Neural cell (in vitro differentiated cells): ENCODE results near the gene SHBG. TPM values are rescaled to one million over a fixed set of nuclear protein-coding genes. Genes with fewer than 3 reads are reported as not detected.

Source experiments
- H2AFZ ChIP-seq: fragments of 200-600, 300-800 bp; sonication (generic), shearing (Covaris generic); 2 replicates; pipeline ENCODE4 v1.6.0; 2014; ENCODE audit warnings: low read depth, mild to moderate bottlenecking, antibody characterized with exemption, low read length, moderate library complexity
- H3F3A ChIP-seq: fragments of 200-600 bp; shearing (Covaris generic); 2 replicates; pipeline ENCODE4 v1.6.1; 2016; ENCODE audit warnings: mild to moderate bottlenecking, moderate library complexity, mixed read lengths, antibody characterized with exemption, low read length; ENCODE audit not compliant: insufficient read depth, poor library complexity, severe bottlenecking
- H3K27ac ChIP-seq: fragments of 200-600, 300-800 bp; sonication (generic), shearing (Covaris generic); 2 replicates; pipeline ENCODE4 v1.5.1; 2014; ENCODE audit warnings: mild to moderate bottlenecking, low read length, moderate library complexity
- H3K27me3 ChIP-seq: fragments of 300-800, 200-600 bp; sonication (generic), shearing (Covaris generic); 2 replicates; pipeline ENCODE4 v1.6.0; 2014; ENCODE audit warnings: mild to moderate bottlenecking, low read depth, low read length, moderate library complexity; ENCODE audit not compliant: insufficient read depth
- H3K36me3 ChIP-seq: fragments of 300-800, 200-600 bp; sonication (generic), shearing (Covaris generic); 2 replicates; pipeline ENCODE4 v1.5.1; 2014; ENCODE audit warnings: mild to moderate bottlenecking, antibody characterized with exemption, low read length, moderate library complexity; ENCODE audit not compliant: insufficient read depth
- H3K4me2 ChIP-seq: fragments of 300-800, 200-600 bp; sonication (generic), shearing (Covaris generic); 2 replicates; pipeline ENCODE4 v1.6.0; 2014; ENCODE audit warnings: mild to moderate bottlenecking, low read length
- H3K4me3 ChIP-seq: fragments of 300-800, 200-600 bp; sonication (generic), shearing (Covaris generic); 2 replicates; pipeline ENCODE4 v1.5.1; 2014; ENCODE audit warnings: mild to moderate bottlenecking, low read length, moderate library complexity
- H3K79me2 ChIP-seq: fragments of 200-600 bp; shearing (Covaris generic); replicated peaks from 2 replicates; pipeline ENCODE4 v1.6.0; 2014; ENCODE audit warnings: mild to moderate bottlenecking, low read length, moderate library complexity; ENCODE audit not compliant: insufficient read depth
- H3K9ac ChIP-seq: fragments of 300-800, 200-600 bp; sonication (generic), shearing (Covaris generic); 2 replicates; pipeline ENCODE4 v1.6.1; 2016; ENCODE audit warnings: mild to moderate bottlenecking, low read length, mixed read lengths
- H3K9me2 ChIP-seq: fragments of 200-600 bp; shearing (Covaris generic); 2 replicates; pipeline ENCODE4 v1.6.1; 2016; ENCODE audit warnings: mild to moderate bottlenecking, low read length, mixed read lengths; ENCODE audit not compliant: insufficient read depth
- H3K9me3 ChIP-seq: fragments of 200-600, 300-800 bp; sonication (generic), shearing (Covaris generic); 2 replicates; pipeline ENCODE4 v1.6.1; 2016; ENCODE audit warnings: mild to moderate bottlenecking, mixed run types, low read length, moderate library complexity, mixed read lengths
- H4K20me1 ChIP-seq: fragments of 200-600 bp; shearing (Covaris generic); 2 replicates; pipeline ENCODE4 v1.6.1; 2016; ENCODE audit warnings: mild to moderate bottlenecking, mixed run types; ENCODE audit not compliant: insufficient read depth
- CTCF ChIP-seq: fragments of 450-650 bp; IDR thresholded peaks from 2 replicates; pipeline ENCODE4 v1.5.1; 2014; ENCODE audit warnings: antibody characterized with exemption, mild to moderate bottlenecking, moderate library complexity; ENCODE audit not compliant: poor library complexity, severe bottlenecking
- EP300 ChIP-seq: fragments of 450-650 bp; conservative IDR thresholded peaks from 2 replicates; pipeline ENCODE4 v1.6.1; 2014; ENCODE audit warnings: antibody characterized with exemption, mild to moderate bottlenecking, moderate library complexity; ENCODE audit not compliant: poor library complexity, severe bottlenecking
- EZH2 ChIP-seq: fragments of 200-600, 300-800 bp; shearing (Covaris generic), sonication (generic); IDR thresholded peaks from 2 replicates; pipeline ENCODE4 v1.6.1; 2014; ENCODE audit warnings: antibody characterized with exemption, low read length, borderline replicate concordance, mild to moderate bottlenecking; ENCODE audit not compliant: insufficient read depth, poor library complexity, severe bottlenecking
- MXI1 ChIP-seq: fragments of 450-650 bp; conservative IDR thresholded peaks from 2 replicates; pipeline ENCODE4 v1.6.1; 2014; ENCODE audit warnings: antibody characterized with exemption, mild to moderate bottlenecking; ENCODE audit not compliant: poor library complexity, severe bottlenecking
- POLR2AphosphoS5 ChIP-seq: IDR thresholded peaks from 2 replicates; pipeline ENCODE4 v1.6.1; 2012
- RAD21 ChIP-seq: fragments of 450-650 bp; conservative IDR thresholded peaks from 2 replicates; pipeline ENCODE4 v1.6.1; 2014; ENCODE audit warnings: antibody characterized with exemption, mild to moderate bottlenecking, moderate library complexity
- REST ChIP-seq: IDR thresholded peaks from 2 replicates; pipeline ENCODE4 v1.6.1; 2012; ENCODE audit warnings: borderline replicate concordance
- SMC3 ChIP-seq: fragments of 450-650 bp; conservative IDR thresholded peaks from 2 replicates; pipeline ENCODE4 v1.6.1; 2014; ENCODE audit warnings: antibody characterized with exemption, mild to moderate bottlenecking, moderate library complexity; ENCODE audit not compliant: poor library complexity
- TAF1 ChIP-seq: IDR thresholded peaks from 2 replicates; pipeline ENCODE4 v1.6.1; 2012; ENCODE audit warnings: low read depth
- polyA plus RNA-seq: library from polyadenylated mRNA; depleted of rRNA; stranded (reverse); fragments of >200 nt; gene quantifications from 2 replicates; pipeline ENCODE4 v1.2.3, GENCODE V29; 2014

Gene SHBG
- polyA plus RNA-seq, 1 donor from 2014 or later, result 0.90 TPM

- no peaks in the 10 kb centered on the region for H3K9me2 ChIP-seq
- no peaks in the 10 kb centered on the region for H4K20me1 ChIP-seq
- peak overlapping the region; percentile 86 for H3K9ac ChIP-seq
- H3K36me3 ChIP-seq, result no peaks in the 10 kb centered on the region
- no peak overlapping the region for H2AFZ ChIP-seq
- peak overlapping the region; percentile 95 for H3K4me3 ChIP-seq
- H3K27ac ChIP-seq, result peak overlapping the region; percentile 68
- H3K4me2 ChIP-seq, result peak overlapping the region; percentile 80
- peaks cover 10% of the 10 kb centered on the region for H3K79me2 ChIP-seq
- H3F3A ChIP-seq, result no peaks in the 10 kb centered on the region
- TF ChIP-seq POLR2AphosphoS5 (peak; percentile 57), EP300 (no peak), TAF1 (no peak), MXI1 (no peak), RAD21 (peak; percentile 37), REST (no peak), CTCF (peak; percentile 46), SMC3 (peak; percentile 16), EZH2 (no peak)
- no peaks in the 10 kb centered on the region for H3K27me3 ChIP-seq
- H3K9me3 ChIP-seq, result no peaks in the 10 kb centered on the region
These were observed 21.9 kb downstream of the SHBG start for GRCh38 chr17:7651665-7652387.

GRCh38 chr17:7652388-7653356 lies 22.7 kb downstream of the SHBG start:
- TF ChIP-seq REST, result no peak
- no peak for TF ChIP-seq EP300
- no peak for TF ChIP-seq CTCF
- no peak for TF ChIP-seq TAF1
- TF ChIP-seq SMC3, result no peak
- no peak for TF ChIP-seq EZH2
- no peak for TF ChIP-seq RAD21
- no peak for TF ChIP-seq MXI1
- TF ChIP-seq POLR2AphosphoS5, result no peak
- H3K9ac ChIP-seq, result peak overlapping the region; percentile 86
- no peaks in the 10 kb centered on the region for H3K36me3 ChIP-seq
- no peaks in the 10 kb centered on the region for H3F3A ChIP-seq
- no peaks in the 10 kb centered on the region for H3K27me3 ChIP-seq
- peak overlapping the region; percentile 68 for H3K27ac ChIP-seq
- no peaks in the 10 kb centered on the region for H3K9me2 ChIP-seq
- H3K4me2 ChIP-seq, result peak overlapping the region; percentile 80
- H3K4me3 ChIP-seq, result peak overlapping the region; percentile 95
- no peak overlapping the region for H2AFZ ChIP-seq
- peaks cover 10% of the 10 kb centered on the region for H3K79me2 ChIP-seq
- no peaks in the 10 kb centered on the region for H4K20me1 ChIP-seq
- H3K9me3 ChIP-seq, result no peaks in the 10 kb centered on the region
